Mucosa of rectum (tissue), 2 donors: ENCODE results near the gene MROH8.
"Not testable (repeated sequence)": the region's sequence is repeated elsewhere in the genome, so short reads cannot be mapped to it uniquely, and the experiment has no call there.

Experiments
- H3K27ac ChIP-seq, 2 donors: one replicate each; pipeline ENCODE4 v1.7.0; 2013; ENCODE audit warnings: inconsistent platforms in 2 of 2, low read depth in 2 of 2, low read length in 2 of 2
- H3K27me3 ChIP-seq, 2 donors: one replicate each; pipeline ENCODE4 v1.7.0; 2013; ENCODE audit warnings: low read length in 2 of 2; ENCODE audit not compliant: control insufficient read depth in 2 of 2, insufficient read depth in 2 of 2
- H3K36me3 ChIP-seq, 2 donors: one replicate each; pipeline ENCODE4 v1.7.0; 2013; ENCODE audit warnings: low read length in 2 of 2; ENCODE audit not compliant: control insufficient read depth in 2 of 2, insufficient read depth in 2 of 2
- H3K4me1 ChIP-seq, 2 donors: one replicate each; pipeline ENCODE4 v1.7.0; 2013; ENCODE audit warnings: low read length in 2 of 2, mild to moderate bottlenecking in 1 of 2; ENCODE audit not compliant: control insufficient read depth in 2 of 2, insufficient read depth in 2 of 2
- H3K4me3 ChIP-seq, 2 donors: one replicate each; pipeline ENCODE4 v1.7.0; 2013; ENCODE audit warnings: low read length in 2 of 2
- H3K9ac ChIP-seq, 2 donors: one replicate each; pipeline ENCODE4 v1.7.0; 2013; ENCODE audit warnings: low read length in 2 of 2, low read depth in 1 of 2, mild to moderate bottlenecking in 1 of 2
- H3K9me3 ChIP-seq, 2 donors: one replicate each; pipeline ENCODE4 v1.7.0; 2013; ENCODE audit warnings: low read length in 2 of 2; ENCODE audit not compliant: control insufficient read depth in 2 of 2
- donor health status: healthy.
- donor health status: Normal muscosa, but diverticular disease.

MROH8 gene

DNA sequence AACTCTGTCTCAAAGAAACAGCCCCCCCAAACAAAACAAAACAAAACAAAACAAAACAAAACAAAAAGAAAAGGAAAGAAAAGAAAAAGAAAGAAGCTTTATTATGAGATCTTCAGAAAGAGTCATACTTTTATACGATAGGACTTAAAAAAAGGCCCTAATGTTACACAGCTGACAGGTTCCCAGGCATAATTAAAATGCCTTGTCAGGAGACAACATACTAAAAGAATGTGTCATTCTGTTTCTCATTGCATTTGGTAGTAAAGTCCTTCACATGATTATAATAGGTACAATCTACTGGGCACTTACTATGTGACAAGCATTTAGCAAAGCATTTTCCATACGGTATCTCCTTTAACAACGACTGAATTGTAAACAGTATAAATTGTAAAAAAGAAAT, 36.6 kb downstream of the MROH8 start:
- H3K4me1 ChIP-seq = no peaks in the 10 kb centered on the region
- H3K36me3 ChIP-seq = no peaks in the 10 kb centered on the region

DNA sequence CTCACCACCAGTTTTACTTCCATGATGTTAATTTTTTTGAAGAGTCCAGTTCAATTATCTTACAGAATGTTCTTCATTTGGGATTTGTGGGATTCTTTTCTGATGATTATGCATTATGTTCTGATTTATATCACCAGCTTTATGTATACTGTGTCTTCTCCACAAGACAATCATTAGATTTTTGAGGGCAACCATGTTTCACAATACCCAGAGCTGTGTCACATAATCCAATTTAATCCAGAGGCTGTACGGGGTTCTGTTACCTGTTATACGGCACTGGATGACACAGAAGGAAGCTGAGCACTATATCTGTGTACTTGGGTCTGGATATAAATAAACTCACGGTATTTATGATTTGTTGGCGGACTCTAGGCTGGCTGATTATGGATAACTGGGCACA, 41.8 kb downstream of the MROH8 start:
- H3K4me1 ChIP-seq = no peaks in the 10 kb centered on the region
- no peak overlapping the region for H3K4me3 ChIP-seq
- no peaks in the 10 kb centered on the region for H3K36me3 ChIP-seq
- H3K27ac ChIP-seq = no peak overlapping the region
- H3K9me3 ChIP-seq = no peaks in the 10 kb centered on the region
- H3K9ac ChIP-seq = no peak overlapping the region
- H3K27me3 ChIP-seq = no peaks in the 10 kb centered on the region

More for the DNA sequence above, 36.6 kb downstream of the MROH8 start:
- H3K27me3 ChIP-seq = no peaks in the 10 kb centered on the region
- no peak overlapping the region for H3K9ac ChIP-seq
- H3K27ac ChIP-seq = no peak overlapping the region
- H3K4me3 ChIP-seq = no peak overlapping the region
- no peaks in the 10 kb centered on the region for H3K9me3 ChIP-seq

DNA sequence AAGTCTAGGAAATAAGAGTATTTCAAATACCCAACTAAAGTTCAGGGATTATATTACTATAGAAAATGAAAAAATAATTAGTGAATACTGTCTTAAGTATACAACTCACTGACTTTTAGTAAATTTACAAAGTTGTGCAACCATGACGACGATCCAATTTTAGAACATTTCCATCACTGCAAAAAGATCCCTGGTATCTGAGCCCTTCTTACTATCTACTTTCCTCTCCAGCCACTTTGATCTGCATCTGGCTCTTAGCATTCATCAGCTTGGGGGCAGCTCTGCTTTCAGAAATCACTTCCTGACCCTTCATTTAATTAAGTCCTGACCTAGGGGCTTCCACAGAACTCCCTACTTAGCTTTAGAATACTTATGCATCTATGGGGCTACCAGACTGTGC, 45.4 kb downstream of the MROH8 start:
- Histone ChIP-seq H3K4me1 (no peaks in the 10 kb centered on the region), H3K27ac (no peak overlapping the region), H3K4me3 (no peak overlapping the region), H3K9me3 (no peaks in the 10 kb centered on the region), H3K36me3 (no peaks in the 10 kb centered on the region), H3K27me3 (no peaks in the 10 kb centered on the region), H3K9ac (no peak overlapping the region)

DNA sequence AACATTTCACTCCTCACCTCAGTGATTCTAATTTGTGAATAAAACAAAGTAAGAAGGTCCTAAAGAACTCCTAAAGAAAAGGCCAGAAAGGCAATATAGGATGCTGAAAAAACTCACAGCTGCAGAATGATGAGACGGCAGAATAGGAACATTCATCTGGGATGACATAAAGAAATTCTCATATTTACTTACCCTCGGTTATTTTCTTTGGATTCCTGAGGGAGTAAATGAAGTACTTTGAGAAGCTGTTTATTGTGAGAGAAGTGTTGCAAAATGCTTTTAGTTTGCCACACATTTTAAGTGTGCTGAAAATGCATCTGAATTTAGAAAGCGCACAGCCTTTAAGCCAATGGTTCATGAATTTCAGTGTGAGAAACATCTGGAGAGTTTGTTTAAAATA, 47.9 kb downstream of the MROH8 start:
- H3K9ac ChIP-seq = no peak overlapping the region
- no peaks in the 10 kb centered on the region for H3K27me3 ChIP-seq
- no peaks in the 10 kb centered on the region for H3K36me3 ChIP-seq
- H3K4me1 ChIP-seq = no peaks in the 10 kb centered on the region
- H3K27ac ChIP-seq = no peak overlapping the region
- H3K9me3 ChIP-seq = no peaks in the 10 kb centered on the region
- H3K4me3 ChIP-seq = no peak overlapping the region

DNA sequence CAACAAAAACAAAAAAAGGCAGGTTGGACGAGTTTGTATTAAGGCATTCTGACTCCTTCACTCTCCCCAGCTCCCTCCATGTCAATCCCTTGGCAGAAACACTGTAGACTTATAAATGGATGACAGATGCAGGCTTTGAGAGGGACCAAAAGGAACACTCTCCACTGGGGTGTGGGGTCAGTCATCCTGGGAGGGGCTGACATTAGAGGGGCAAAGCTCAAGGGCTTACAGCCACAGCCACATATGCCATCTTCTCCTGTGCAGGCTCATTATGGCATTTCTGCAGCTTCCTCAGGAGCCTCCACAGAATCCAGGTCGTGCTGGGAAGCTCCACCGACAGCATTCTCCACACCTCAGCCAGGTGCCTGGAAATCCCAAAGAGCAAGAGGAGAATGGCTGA, 50.5 kb downstream of the MROH8 start:
- H3K27me3 ChIP-seq = no peaks in the 10 kb centered on the region
- no peak overlapping the region for H3K27ac ChIP-seq
- no peaks in the 10 kb centered on the region for H3K9me3 ChIP-seq
- H3K4me1 ChIP-seq = no peaks in the 10 kb centered on the region
- H3K9ac ChIP-seq = no peak overlapping the region
- no peaks in the 10 kb centered on the region for H3K36me3 ChIP-seq
- no peak overlapping the region for H3K4me3 ChIP-seq

DNA sequence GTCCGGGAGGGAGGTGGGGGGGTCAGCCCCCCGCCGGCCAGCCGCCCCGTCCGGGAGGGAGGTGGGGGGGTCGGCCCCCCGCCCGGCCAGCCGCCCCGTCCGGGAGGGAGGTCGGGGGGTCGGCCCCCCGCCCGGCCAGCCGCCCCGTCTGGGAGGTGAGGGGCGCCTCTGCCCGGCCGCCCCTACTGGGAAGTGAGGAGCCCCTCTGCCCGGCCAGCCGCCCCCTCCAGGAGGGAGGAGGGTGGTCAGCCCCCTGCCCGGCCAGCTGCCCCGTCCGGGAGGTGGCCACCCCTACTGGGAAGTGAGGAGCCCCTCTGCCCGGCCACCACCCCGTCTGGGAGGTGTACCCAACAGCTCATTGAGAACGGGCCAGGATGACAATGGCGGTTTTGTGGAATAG, 53.1 kb downstream of the MROH8 start:
- not testable (repeated sequence) for H3K27me3 ChIP-seq, H3K4me1 ChIP-seq, H3K9me3 ChIP-seq, H3K4me3 ChIP-seq, H3K36me3 ChIP-seq, H3K9ac ChIP-seq, H3K27ac ChIP-seq

DNA sequence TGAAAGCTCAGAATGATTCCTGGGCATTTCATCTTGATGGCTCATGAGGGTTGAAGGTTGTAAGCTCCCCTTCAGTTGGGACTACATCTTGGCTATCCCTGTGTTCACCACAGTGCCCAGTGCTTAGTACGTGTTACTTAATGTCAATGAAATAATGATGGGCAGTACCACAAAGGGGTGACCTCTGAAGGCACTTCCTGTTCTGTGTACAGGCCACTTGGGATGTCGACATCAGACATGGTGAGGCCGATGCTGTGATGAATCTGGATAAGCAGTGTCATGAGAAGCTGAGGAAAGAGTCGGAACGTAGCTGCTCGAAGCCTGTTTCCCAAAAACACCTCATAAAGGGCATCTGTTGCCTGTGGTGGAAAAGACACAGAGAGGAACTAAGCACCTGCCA, 55.9 kb downstream of the MROH8 start:
- Histone ChIP-seq H3K27ac (no peak overlapping the region), H3K9ac (no peak overlapping the region), H3K27me3 (no peaks in the 10 kb centered on the region), H3K9me3 (no peaks in the 10 kb centered on the region), H3K4me1 (no peaks in the 10 kb centered on the region), H3K36me3 (no peaks in the 10 kb centered on the region), H3K4me3 (no peak overlapping the region)

DNA sequence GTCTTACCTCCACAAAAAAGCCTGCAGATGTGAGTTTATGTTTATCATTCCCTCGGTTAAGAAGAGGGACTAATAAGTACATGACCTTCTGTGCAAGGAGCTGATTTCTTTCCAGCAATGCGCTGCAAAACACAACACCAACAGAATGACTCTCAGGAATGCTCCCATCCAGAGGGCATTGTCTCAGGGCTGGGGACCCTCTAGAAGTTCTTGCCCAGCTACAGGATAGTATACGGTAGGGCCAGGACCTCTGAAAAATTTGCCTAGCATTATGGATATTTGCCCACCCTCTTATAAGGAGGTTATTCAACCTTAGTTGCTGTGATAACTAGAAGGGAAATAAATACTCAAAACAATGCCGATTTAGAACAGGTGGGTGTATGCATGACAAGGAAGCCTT, 58.9 kb downstream of the MROH8 start:
- no peaks in the 10 kb centered on the region for H3K9me3 ChIP-seq

DNA sequence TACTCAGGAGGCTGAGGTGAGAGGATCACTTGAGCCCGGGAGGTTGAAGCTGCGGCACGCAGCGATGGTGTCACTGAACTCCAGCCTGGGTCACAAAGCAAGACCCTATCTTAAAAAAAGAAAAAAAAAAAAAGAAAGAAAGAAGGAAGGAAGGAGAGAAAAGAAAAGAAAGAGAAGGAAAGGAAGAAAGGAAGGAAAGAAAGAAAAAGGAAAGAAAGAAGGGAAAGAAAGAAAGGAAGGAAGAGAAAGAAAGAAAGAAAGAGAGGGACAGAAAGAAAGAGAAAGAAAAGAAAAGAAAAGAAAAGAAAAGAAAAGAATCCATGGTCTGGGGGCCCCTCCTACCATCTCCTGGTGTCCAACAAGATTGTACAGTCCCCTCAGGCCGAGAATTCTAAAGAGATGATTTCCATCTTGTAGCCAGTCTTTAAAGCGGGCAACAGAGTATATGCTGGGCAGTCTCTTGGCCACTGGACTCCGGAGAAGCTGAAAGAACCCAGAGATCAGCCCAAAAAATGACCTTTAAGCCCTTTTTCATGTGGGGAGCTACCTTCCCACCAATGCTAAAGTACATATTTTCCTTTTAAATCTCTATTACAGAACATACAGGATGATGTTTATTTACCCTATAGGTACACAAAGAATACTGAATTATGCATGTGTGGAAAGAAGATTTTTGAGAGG, 59.9 kb downstream of the MROH8 start:
- Histone ChIP-seq H3K27me3 (no peaks in the 10 kb centered on the region), H3K4me3 (no peak overlapping the region), H3K27ac (no peak overlapping the region), H3K9me3 (no peaks in the 10 kb centered on the region), H3K36me3 (no peaks in the 10 kb centered on the region), H3K9ac (no peak overlapping the region), H3K4me1 (no peaks in the 10 kb centered on the region)

More for the DNA sequence above, 58.9 kb downstream of the MROH8 start:
- Histone ChIP-seq H3K4me1 (no peaks in the 10 kb centered on the region), H3K27me3 (no peaks in the 10 kb centered on the region), H3K36me3 (no peaks in the 10 kb centered on the region), H3K9ac (no peak overlapping the region), H3K4me3 (no peak overlapping the region), H3K27ac (no peak overlapping the region)

DNA sequence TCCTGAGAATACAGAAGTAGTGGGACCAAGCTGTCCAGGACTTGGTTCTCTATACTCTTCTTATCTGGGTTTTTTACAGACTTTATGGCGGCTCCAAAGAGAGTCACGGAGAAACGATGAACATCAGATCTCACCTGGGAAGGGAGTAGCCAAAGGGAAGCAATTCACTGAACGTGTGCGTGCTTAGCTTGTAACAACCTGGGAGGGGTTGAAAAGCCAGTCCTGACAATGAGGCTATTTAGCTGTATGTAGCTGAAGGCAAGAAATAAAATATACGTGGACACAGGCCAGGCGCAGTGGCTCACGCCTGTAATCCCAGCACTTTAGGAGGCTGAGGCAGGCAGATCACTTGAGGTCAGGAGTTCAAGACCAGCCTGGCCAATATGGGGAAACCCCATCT, 65.3 kb downstream of the MROH8 start:
- Histone ChIP-seq H3K9ac (no peak overlapping the region), H3K27ac (peak overlapping the region in 1 of 2 donors; percentile 35), H3K36me3 (no peaks in the 10 kb centered on the region), H3K9me3 (no peaks in the 10 kb centered on the region), H3K27me3 (no peaks in the 10 kb centered on the region), H3K4me1 (no peaks in the 10 kb centered on the region), H3K4me3 (no peak overlapping the region)
